H1 (cell line): ENCODE measurements around the gene SAXO1. TPM values are rescaled to one million over a fixed set of nuclear protein-coding genes. Genes with fewer than 3 reads are reported as not detected.

ENCODE experiments used
- CTCF ChIA-PET: fragments of 300-600 bp; sonication (Branson Sonifier 250); formaldehyde crosslinking; loops from one replicate; lab custom pipeline; 2021; ENCODE audit not compliant: partially characterized antibody; lab: Charles Lee
- POLR2A ChIA-PET: fragments of 300-600 bp; sonication (Branson Sonifier 250); formaldehyde crosslinking; loops from one replicate; lab custom pipeline; 2021; ENCODE audit warnings: inconsistent platforms; ENCODE audit not compliant: partially characterized antibody; lab: Charles Lee
- DNase-seq, 2 experiments: peaks; one replicate each; pipeline versions ENCODE4 v3.0.0 to v3.0.0-alpha.2; 2010 to 2022; ENCODE audit warnings: low spot score in 2 of 2, low read depth in 1 of 2, mixed read lengths in 1 of 2
- FAIRE-seq: peaks from 2 replicates; lab custom pipeline; 2011; peaks lifted over from hg19 to GRCh38; lab: Jason Lieb, UNC
- H2AFZ ChIP-seq: 2 replicates; pipeline ENCODE4 v1.8.1; 2012; ENCODE audit warnings: low read length, inconsistent platforms
- H2AK5ac ChIP-seq: 2 replicates; pipeline ENCODE4 v1.6.1; 2013; ENCODE audit warnings: low read depth, low read length
- H2BK120ac ChIP-seq: replicated peaks from 2 replicates; pipeline ENCODE3; 2013; ENCODE audit warnings: low read depth, low read length, inconsistent platforms
- H2BK12ac ChIP-seq: 2 replicates; pipeline ENCODE4 v1.6.1; 2013; ENCODE audit warnings: low read depth, low read length
- H2BK15ac ChIP-seq: 2 replicates; pipeline ENCODE4 v1.6.1; 2013; ENCODE audit warnings: low read length
- H2BK20ac ChIP-seq: 2 replicates; pipeline ENCODE4 v1.6.1; 2013; ENCODE audit warnings: low read length
- H2BK5ac ChIP-seq: 2 replicates; pipeline ENCODE4 v1.6.1; 2013; ENCODE audit warnings: low read depth, low read length
- H3K14ac ChIP-seq: 2 replicates; pipeline ENCODE4 v1.6.1; 2013; ENCODE audit warnings: inconsistent platforms; ENCODE audit not compliant: insufficient read length
- H3K18ac ChIP-seq: 2 replicates; pipeline ENCODE4 v1.6.1; 2013; ENCODE audit warnings: low read length; ENCODE audit errors: extremely low read depth
- H3K23ac ChIP-seq: 2 replicates; pipeline ENCODE4 v1.6.1; 2013; ENCODE audit warnings: inconsistent platforms; ENCODE audit not compliant: insufficient read length
- H3K23me2 ChIP-seq: 2 replicates; pipeline ENCODE4 v1.6.1; 2013; ENCODE audit warnings: low read depth, low read length
- H3K27ac ChIP-seq: 2 replicates; pipeline ENCODE4 v1.6.1; 2011; ENCODE audit warnings: low read depth, low read length, inconsistent platforms
- H3K27me3 ChIP-seq, 4 experiments: replicated peaks in 1 of 4; 1 replicate in 1 of 4; 2 replicates in 3 of 4; pipeline versions ENCODE4 v1.6.1 to v1.8.1; 2011 to 2013; ENCODE audit warnings: low read length in 3 of 4, mild to moderate bottlenecking in 3 of 4, inconsistent platforms in 2 of 4, mixed read lengths in 2 of 4, moderate library complexity in 1 of 4; ENCODE audit not compliant: control insufficient read depth in 3 of 4, insufficient read depth in 3 of 4; ENCODE audit errors: extremely low read depth in 1 of 4
- H3K36me3 ChIP-seq, 4 experiments: 2 replicates each; pipeline versions ENCODE4 v1.6.1 to v1.8.1; 2011 to 2013; ENCODE audit warnings: mild to moderate bottlenecking in 4 of 4, low read length in 3 of 4, moderate library complexity in 2 of 4, control low read depth in 1 of 4, inconsistent platforms in 1 of 4; ENCODE audit not compliant: insufficient read depth in 4 of 4, control insufficient read depth in 2 of 4
- H3K4ac ChIP-seq: replicated peaks from 2 replicates; pipeline ENCODE3; 2013; ENCODE audit warnings: low read length, low read depth, mixed read lengths, inconsistent platforms; ENCODE audit not compliant: insufficient read length
- H3K4me1 ChIP-seq, 4 experiments: replicated peaks in 1 of 4; 1 replicate in 1 of 4; 2 replicates in 3 of 4; pipeline versions ENCODE4 v1.6.1 to v1.8.1; 2011 to 2013; ENCODE audit warnings: low read length in 3 of 4, inconsistent platforms in 2 of 4, mixed read lengths in 1 of 4; ENCODE audit not compliant: insufficient read depth in 4 of 4, control insufficient read depth in 3 of 4
- H3K4me2 ChIP-seq, 2 experiments: 2 replicates each; pipeline versions ENCODE4 v1.6.1 to v1.8.1; 2011 to 2013; ENCODE audit warnings: low read depth in 2 of 2, low read length in 2 of 2, control low read depth in 1 of 2, inconsistent platforms in 1 of 2, mild to moderate bottlenecking in 1 of 2; ENCODE audit not compliant: insufficient read depth in 1 of 2
- H3K4me3 ChIP-seq, 4 experiments: fragments of 200-600, 300-600 bp in 1 of 4; sonication (generic), shearing (Covaris generic), sonication (Bioruptor Twin) in 1 of 4; 2 replicates each; pipeline versions ENCODE4 v1.5.1 to v1.8.1; 2011 to 2016; ENCODE audit warnings: low read length in 4 of 4, low read depth in 3 of 4, control low read depth in 2 of 4, inconsistent platforms in 2 of 4, mild to moderate bottlenecking in 2 of 4, mixed read lengths in 1 of 4, moderate library complexity in 1 of 4; ENCODE audit not compliant: insufficient read depth in 2 of 4; ENCODE audit errors: extremely low read depth in 1 of 4
- H3K56ac ChIP-seq: replicated peaks from 2 replicates; pipeline ENCODE3; 2013; ENCODE audit warnings: low read depth, mild to moderate bottlenecking, mixed read lengths, low read length, inconsistent platforms; ENCODE audit not compliant: insufficient read length
- H3K79me1 ChIP-seq: 2 replicates; pipeline ENCODE4 v1.6.1; 2013; ENCODE audit warnings: low read depth, low read length, control low read depth
- H3K79me2 ChIP-seq, 2 experiments: 2 replicates each; pipeline versions ENCODE4 v1.6.1 to v1.8.1; 2012 to 2013; ENCODE audit warnings: low read length in 2 of 2, mild to moderate bottlenecking in 2 of 2, inconsistent platforms in 1 of 2; ENCODE audit not compliant: insufficient read depth in 2 of 2, control insufficient read depth in 1 of 2
- H3K9ac ChIP-seq, 4 experiments: replicated peaks in 1 of 4; 1 replicate in 1 of 4; 2 replicates in 3 of 4; pipeline versions ENCODE4 v1.6.1 to v1.8.1; 2011 to 2013; ENCODE audit warnings: low read depth in 3 of 4, low read length in 3 of 4, control low read depth in 2 of 4, mild to moderate bottlenecking in 2 of 4, moderate library complexity in 2 of 4, inconsistent platforms in 1 of 4; ENCODE audit errors: extremely low read depth in 1 of 4
- H3K9me3 ChIP-seq, 2 experiments: 2 replicates each; pipeline versions ENCODE4 v1.6.1 to v1.8.1; 2012 to 2013; ENCODE audit warnings: mild to moderate bottlenecking in 2 of 2, moderate library complexity in 2 of 2, control low read depth in 1 of 2, inconsistent platforms in 1 of 2, low read depth in 1 of 2, low read length in 1 of 2, mixed read lengths in 1 of 2; ENCODE audit not compliant: insufficient read depth in 2 of 2
- H4K20me1 ChIP-seq, 2 experiments: replicated peaks in 1 of 2; 2 replicates each; pipeline versions ENCODE3 to v1.8.1; 2011 to 2013; ENCODE audit warnings: inconsistent platforms in 2 of 2, low read length in 2 of 2, mild to moderate bottlenecking in 1 of 2; ENCODE audit not compliant: insufficient read depth in 2 of 2, control insufficient read depth in 1 of 2
- H4K5ac ChIP-seq: 2 replicates; pipeline ENCODE4 v1.6.1; 2013; ENCODE audit warnings: low read length, low read depth, mixed read lengths, inconsistent platforms; ENCODE audit not compliant: insufficient read length
- H4K8ac ChIP-seq: 2 replicates; pipeline ENCODE4 v1.8.0; 2013; ENCODE audit warnings: mild to moderate bottlenecking, moderate library complexity, low read length, inconsistent platforms; ENCODE audit not compliant: insufficient read depth; ENCODE audit errors: extremely low read depth
- H4K91ac ChIP-seq: replicated peaks from 2 replicates; pipeline ENCODE3; 2013; ENCODE audit warnings: low read length, mixed read lengths, inconsistent platforms; ENCODE audit not compliant: insufficient read length
- CBX5 ChIP-seq: fragments of 300-800, 300-1000 bp; sonication (generic); IDR thresholded peaks from 2 replicates; pipeline ENCODE4 v1.7.1; 2016; ENCODE audit warnings: antibody characterized with exemption, low read length, low read depth
- CHD2 ChIP-seq: IDR thresholded peaks from 2 replicates; pipeline ENCODE4 v1.6.1; 2012; ENCODE audit warnings: low read length, improper control_type of control experiment
- MAX ChIP-seq: IDR thresholded peaks from 2 replicates; pipeline ENCODE4 v1.6.1; 2012; ENCODE audit warnings: inconsistent platforms
- TAF1 ChIP-seq: IDR thresholded peaks from 2 replicates; pipeline ENCODE4 v1.6.1; 2011; ENCODE audit warnings: mild to moderate bottlenecking, low read depth, low read length
- TCF12 ChIP-seq: IDR thresholded peaks from 2 replicates; pipeline ENCODE4 v1.6.1; 2011; ENCODE audit warnings: low read depth, mild to moderate bottlenecking, low read length
- TEAD4 ChIP-seq: IDR thresholded peaks from 2 replicates; pipeline ENCODE4 v1.6.1; 2012; ENCODE audit warnings: low read depth, low read length, inconsistent platforms, mixed read lengths
- USF2 ChIP-seq: IDR thresholded peaks from 2 replicates; pipeline ENCODE4 v1.6.1; 2011; ENCODE audit warnings: low read length, improper control_type of control experiment
- WGBS, 2 experiments: shearing (Covaris generic) in 1 of 2; methylation state at CpG; one replicate each; pipeline versions ENCODE4 v1.1.6 to v1.1.7; 2013 to 2015; ENCODE audit warnings: low lambda C conversion rate in 2 of 2, mixed read lengths in 2 of 2, inconsistent platforms in 1 of 2, low coverage in 1 of 2, missing lambda C conversion rate in 1 of 2; ENCODE audit not compliant: insufficient replicate concordance in 2 of 2, insufficient coverage in 1 of 2, insufficient read length in 1 of 2; ENCODE audit errors: extremely low coverage in 1 of 2, missing lambda C conversion rate in 1 of 2; 5-methylcytosine and 5-hydroxymethylcytosine counted together
- polyA plus RNA-seq, 7 experiments: library from polyadenylated mRNA; depleted of rRNA in 3 of 7; stranded (reverse) in 5 of 7; unstranded in 2 of 7; fragments of >200 nt in 5 of 7; fragments of 200-250 nt in 2 of 7; gene quantifications; 1 replicate in 5 of 7; 2 replicates in 1 of 7; 4 replicates in 1 of 7; pipeline versions ENCODE4 v1.2.1 to v1.2.3, GENCODE V29; 2011 to 2013; ENCODE audit warnings: missing spikeins in 2 of 7, mixed read lengths in 2 of 7
- total RNA-seq: library from RNA; stranded (reverse); fragmentation: NEBNext Ultra II Directional; extraction: Animal tissue kit (Norgen Biotek cat#: 25700); gene quantifications from 2 replicates; pipeline ENCODE4 v1.2.1, GENCODE V29; 2021

SAXO1 gene
- total and polyA plus RNA-seq, 2 of the 8 experiments (the other 6 are each of a cell fraction or from before 2014, with no cell fraction given): 0.11 to 0.20 TPM

GRCh38 chr9:18928711-18929110 lies 104.3 kb downstream of the SAXO1 start:
- Histone ChIP-seq H4K20me1 (no peaks in the 10 kb centered on the region), H4K5ac (no peak overlapping the region), H2BK5ac (no peak overlapping the region), H3K14ac (no peak overlapping the region), H3K56ac (no peak overlapping the region), H3K27me3 (no peaks in the 10 kb centered on the region), H3K27ac (no peak overlapping the region), H2BK12ac (no peak overlapping the region), H3K9ac (no peak overlapping the region), H2BK20ac (no peak overlapping the region), H3K4me3 (no peak overlapping the region), H3K23me2 (no peaks in the 10 kb centered on the region), H2BK120ac (no peak overlapping the region), H2AFZ (no peak overlapping the region), H3K79me2 (no peaks in the 10 kb centered on the region), H3K9me3 (no peaks in the 10 kb centered on the region), H2AK5ac (no peak overlapping the region), H3K4me2 (no peak overlapping the region), H3K36me3 (no peaks in the 10 kb centered on the region), H2BK15ac (no peak overlapping the region), H3K23ac (no peak overlapping the region), H3K4me1 (no peaks in the 10 kb centered on the region), H4K91ac (no peak overlapping the region), H4K8ac (no peak overlapping the region), H3K79me1 (no peaks in the 10 kb centered on the region), H3K18ac (no peak overlapping the region), H3K4ac (no peak overlapping the region)
- CTCF ChIA-PET: interaction anchor here (0.6 to 1.5 kb wide), 4 partner anchors 22 to 1275 kb away, joined by 3 to 4 read pairs (median 4); no protein-coding TSS in a partner anchor
- FAIRE-seq (no peak), DNase-seq (no peak)
- 90% methylated on average over 7 of the region's 7 CpGs; no CpG with 5 or more reads in 1 of the 2 experiments for WGBS, 2 experiments
- POLR2A ChIA-PET: no interaction called here
- TF ChIP-seq MAX (no peak), USF2 (no peak), TEAD4 (no peak), CHD2 (no peak), TCF12 (no peak), TAF1 (no peak), CBX5 (no peak)
